H9 (cell line): ENCODE data around the gene TOP1. TPM values are rescaled to one million over a fixed set of nuclear protein-coding genes. Genes with fewer than 3 reads are reported as not detected.

Experiments used
- DNase-seq: peaks from one replicate; pipeline ENCODE4 v3.0.0-alpha.2; 2017
- H2AFZ ChIP-seq: one replicate; pipeline ENCODE4 v1.6.1; 2013; ENCODE audit warnings: mild to moderate bottlenecking, low read length, control low read depth, moderate library complexity
- H2AK5ac ChIP-seq: 2 replicates; pipeline ENCODE4 v1.6.1; 2013; ENCODE audit warnings: low read length, control low read depth, mixed read lengths; ENCODE audit not compliant: insufficient read length
- H2BK120ac ChIP-seq: one replicate; pipeline ENCODE4 v1.6.1; 2013; ENCODE audit warnings: low read depth, mild to moderate bottlenecking, low read length, control low read depth, inconsistent platforms; ENCODE audit not compliant: poor library complexity, severe bottlenecking
- H2BK12ac ChIP-seq: 2 replicates; pipeline ENCODE4 v1.6.1; 2013; ENCODE audit warnings: low read length, control low read depth, mixed read lengths, low read depth; ENCODE audit not compliant: insufficient read length
- H2BK15ac ChIP-seq: 2 replicates; pipeline ENCODE4 v1.6.1; 2013; ENCODE audit warnings: low read depth, low read length, control low read depth
- H2BK20ac ChIP-seq: one replicate; pipeline ENCODE4 v1.6.1; 2013; ENCODE audit warnings: low read depth, mild to moderate bottlenecking, low read length, control low read depth, inconsistent platforms; ENCODE audit not compliant: poor library complexity, severe bottlenecking
- H2BK5ac ChIP-seq: 2 replicates; pipeline ENCODE4 v1.6.1; 2013; ENCODE audit warnings: low read length, control low read depth, mixed read lengths; ENCODE audit not compliant: insufficient read length
- H3K14ac ChIP-seq: 2 replicates; pipeline ENCODE4 v1.6.1; 2013; ENCODE audit warnings: low read length, control low read depth; ENCODE audit not compliant: insufficient read depth
- H3K18ac ChIP-seq: 2 replicates; pipeline ENCODE4 v1.6.1; 2013; ENCODE audit warnings: low read depth, mild to moderate bottlenecking, mixed read lengths, low read length, control low read depth; ENCODE audit not compliant: insufficient read length
- H3K23ac ChIP-seq: 2 replicates; pipeline ENCODE4 v1.6.1; 2013; ENCODE audit warnings: low read length, control low read depth, mixed read lengths, low read depth; ENCODE audit not compliant: insufficient read length
- H3K23me2 ChIP-seq: 2 replicates; pipeline ENCODE4 v1.6.1; 2013; ENCODE audit warnings: low read depth, mild to moderate bottlenecking, mixed read lengths, low read length, control low read depth; ENCODE audit not compliant: insufficient read length, poor library complexity, severe bottlenecking
- H3K27ac ChIP-seq: 2 replicates; pipeline ENCODE4 v1.5.1; 2013; ENCODE audit warnings: low read length, control low read depth, mixed read lengths, low read depth; ENCODE audit not compliant: insufficient read length
- H3K27me3 ChIP-seq: 2 replicates; pipeline ENCODE4 v1.6.1; 2013; ENCODE audit warnings: low read length, control low read depth, inconsistent platforms; ENCODE audit not compliant: insufficient read depth
- H3K4ac ChIP-seq: 2 replicates; pipeline ENCODE4 v1.6.1; 2013; ENCODE audit warnings: low read depth, mild to moderate bottlenecking, control low read depth, inconsistent platforms, low read length, moderate library complexity
- H3K4me1 ChIP-seq: 2 replicates; pipeline ENCODE4 v1.6.1; 2013; ENCODE audit warnings: low read length, control low read depth, inconsistent platforms; ENCODE audit not compliant: insufficient read depth
- H3K4me2 ChIP-seq: 2 replicates; pipeline ENCODE4 v1.6.1; 2013; ENCODE audit warnings: low read length, control low read depth, mixed read lengths; ENCODE audit not compliant: insufficient read length, insufficient read depth
- H3K56ac ChIP-seq: 2 replicates; pipeline ENCODE4 v1.6.1; 2013; ENCODE audit warnings: low read depth, mild to moderate bottlenecking, mixed read lengths, low read length, control low read depth; ENCODE audit not compliant: insufficient read length
- H3K79me1 ChIP-seq: 2 replicates; pipeline ENCODE4 v1.6.1; 2013; ENCODE audit warnings: low read depth, mild to moderate bottlenecking, moderate library complexity, low read length, control low read depth, inconsistent platforms; ENCODE audit not compliant: insufficient read depth, poor library complexity, severe bottlenecking
- H3K79me2 ChIP-seq: 2 replicates; pipeline ENCODE4 v1.6.1; 2013; ENCODE audit warnings: low read length, control low read depth, inconsistent platforms; ENCODE audit not compliant: insufficient read depth
- H3K9ac ChIP-seq: 2 replicates; pipeline ENCODE4 v1.6.1; 2013; ENCODE audit warnings: low read length, control low read depth, mixed read lengths; ENCODE audit not compliant: insufficient read length; ENCODE audit errors: extremely low read depth
- H3K9me3 ChIP-seq: one replicate; pipeline ENCODE4 v1.6.1; 2013; ENCODE audit warnings: low read depth, low read length, inconsistent platforms; ENCODE audit not compliant: control insufficient read depth
- H3T11ph ChIP-seq: one replicate; pipeline ENCODE4 v1.6.1; 2013; ENCODE audit warnings: mild to moderate bottlenecking, low read length, control low read depth, inconsistent platforms
- H4K20me1 ChIP-seq: one replicate; pipeline ENCODE4 v1.6.1; 2013; ENCODE audit not compliant: control insufficient read depth, insufficient read length, insufficient read depth
- H4K5ac ChIP-seq: 2 replicates; pipeline ENCODE4 v1.6.1; 2013; ENCODE audit warnings: low read depth, mild to moderate bottlenecking, mixed read lengths, low read length, control low read depth; ENCODE audit not compliant: insufficient read length
- H4K8ac ChIP-seq: replicated peaks from 2 replicates; pipeline ENCODE4 v1.6.1; 2013; ENCODE audit warnings: low read length, control low read depth, mixed read lengths, low read depth; ENCODE audit not compliant: insufficient read length
- H4K91ac ChIP-seq: 2 replicates; pipeline ENCODE4 v1.6.1; 2013; ENCODE audit warnings: low read depth, mild to moderate bottlenecking, moderate library complexity, mixed read lengths, low read length, control low read depth; ENCODE audit not compliant: insufficient read length
- H3K27ac Mint-ChIP-seq, 3 experiments: 2 replicates in 2 of 3; 3 replicates in 1 of 3; pipeline ENCODE4 v1.8.0; 2020 to 2021; ENCODE audit warnings: mixed read lengths in 3 of 3, mild to moderate bottlenecking in 1 of 3, moderate library complexity in 1 of 3
- H3K27me3 Mint-ChIP-seq: 2 replicates; pipeline ENCODE4 v1.8.0; 2021; ENCODE audit warnings: low read depth, mild to moderate bottlenecking, moderate library complexity, mixed read lengths
- H3K36me3 Mint-ChIP-seq, 3 experiments: 2 replicates in 2 of 3; 3 replicates in 1 of 3; pipeline ENCODE4 v1.8.0; 2020 to 2021; ENCODE audit warnings: low read depth in 3 of 3, mixed read lengths in 3 of 3; ENCODE audit not compliant: insufficient read depth in 1 of 3
- H3K4me1 Mint-ChIP-seq, 2 experiments: 2 replicates each; pipeline ENCODE4 v1.8.0; 2020; ENCODE audit warnings: mixed read lengths in 2 of 2
- H3K4me3 Mint-ChIP-seq, 2 experiments: 2 replicates in 1 of 2; 3 replicates in 1 of 2; pipeline ENCODE4 v1.8.0; 2020 to 2021; ENCODE audit warnings: mild to moderate bottlenecking in 2 of 2, mixed read lengths in 2 of 2, moderate library complexity in 1 of 2
- H3K9me3 Mint-ChIP-seq, 2 experiments: 2 replicates in 1 of 2; 3 replicates in 1 of 2; pipeline ENCODE4 v1.8.0; 2020; ENCODE audit warnings: mild to moderate bottlenecking in 2 of 2, mixed read lengths in 2 of 2, moderate library complexity in 1 of 2
- WGBS: extraction: QIAGEN DNeasy Blood & Tissue Kit; methylation state at CpG from one replicate; pipeline ENCODE4 v1.1.7; 2013; ENCODE audit warnings: missing lambda C conversion rate, low lambda C conversion rate, mixed read lengths; ENCODE audit not compliant: insufficient read length; ENCODE audit errors: extremely low coverage; 5-methylcytosine and 5-hydroxymethylcytosine counted together
- total RNA-seq: library from RNA; stranded (reverse); gene quantifications from 2 replicates; pipeline ENCODE4 v1.2.1, GENCODE V29; 2021
- TF ChIP-seq, protein P1 (sequence below): fragments of 200-600 bp; sonication (generic); conservative IDR thresholded peaks from 3 replicates; pipeline ENCODE4 v1.8.0; 2021; ENCODE audit warnings: antibody characterized with exemption, mild to moderate bottlenecking

Gene TOP1
- total RNA-seq, 1 experiment from 2014 or later, result 96.4 TPM

DNA sequence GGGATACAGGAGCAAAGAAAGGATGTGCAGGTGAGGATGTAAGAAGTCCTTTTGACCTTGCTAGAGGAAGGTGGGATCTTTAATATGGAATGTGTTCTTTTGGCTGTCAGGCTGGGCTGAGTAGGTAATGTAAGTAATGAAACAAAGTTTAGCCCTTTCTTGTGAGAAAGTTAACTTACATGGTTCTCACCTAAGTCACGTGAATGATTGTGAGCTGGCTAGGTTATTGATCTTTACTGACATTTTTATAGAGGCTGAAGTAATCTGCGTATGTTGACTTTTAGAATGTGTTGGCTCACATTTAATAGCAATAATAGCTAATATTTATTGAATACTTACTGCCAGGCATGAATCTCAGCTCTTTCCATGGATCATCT is 2.6 kb downstream of the TOP1 start:
- Histone ChIP-seq H2BK15ac (no peak overlapping the region), H4K20me1 (no peaks in the 10 kb centered on the region), H4K5ac (no peak overlapping the region), H3K9ac (no peak overlapping the region), H2BK5ac (no peak overlapping the region), H3K18ac (no peak overlapping the region), H2AFZ (no peak overlapping the region), H3K4ac (no peak overlapping the region), H3K4me1 (peaks cover 9% of the 10 kb centered on the region), H2AK5ac (no peak overlapping the region), H3K23me2 (peaks cover 13% of the 10 kb centered on the region), H4K8ac (no peak overlapping the region), H4K91ac (no peak overlapping the region), H3K4me2 (peak overlapping the region; percentile 74), H3K9me3 (no peaks in the 10 kb centered on the region), H3K79me2 (peaks cover 31% of the 10 kb centered on the region; the same call in 1 of the 2 replicates), H2BK120ac (no peak overlapping the region), H3K79me1 (peaks cover 6% of the 10 kb centered on the region), H2BK12ac (no peak overlapping the region), H3T11ph (no peak overlapping the region), H3K56ac (no peak overlapping the region), H3K27ac (no peak overlapping the region), H2BK20ac (no peak overlapping the region), H3K14ac (no peak overlapping the region), H3K23ac (no peak overlapping the region), H3K27me3 (peaks cover 9% of the 10 kb centered on the region; the same call in 1 of the 2 replicates)
- no peaks in the 10 kb centered on the region for H3K9me3 Mint-ChIP-seq
- H3K27ac Mint-ChIP-seq, result no peak overlapping the region
- peaks cover 45% of the 10 kb centered on the region for H3K27me3 Mint-ChIP-seq
- WGBS, result no CpG with 5 or more reads among the region's 2 CpGs
- peak overlapping the region; percentile 88 for H3K4me3 Mint-ChIP-seq
- DNase-seq, result no peak
- TF ChIP-seq, protein P1, sequence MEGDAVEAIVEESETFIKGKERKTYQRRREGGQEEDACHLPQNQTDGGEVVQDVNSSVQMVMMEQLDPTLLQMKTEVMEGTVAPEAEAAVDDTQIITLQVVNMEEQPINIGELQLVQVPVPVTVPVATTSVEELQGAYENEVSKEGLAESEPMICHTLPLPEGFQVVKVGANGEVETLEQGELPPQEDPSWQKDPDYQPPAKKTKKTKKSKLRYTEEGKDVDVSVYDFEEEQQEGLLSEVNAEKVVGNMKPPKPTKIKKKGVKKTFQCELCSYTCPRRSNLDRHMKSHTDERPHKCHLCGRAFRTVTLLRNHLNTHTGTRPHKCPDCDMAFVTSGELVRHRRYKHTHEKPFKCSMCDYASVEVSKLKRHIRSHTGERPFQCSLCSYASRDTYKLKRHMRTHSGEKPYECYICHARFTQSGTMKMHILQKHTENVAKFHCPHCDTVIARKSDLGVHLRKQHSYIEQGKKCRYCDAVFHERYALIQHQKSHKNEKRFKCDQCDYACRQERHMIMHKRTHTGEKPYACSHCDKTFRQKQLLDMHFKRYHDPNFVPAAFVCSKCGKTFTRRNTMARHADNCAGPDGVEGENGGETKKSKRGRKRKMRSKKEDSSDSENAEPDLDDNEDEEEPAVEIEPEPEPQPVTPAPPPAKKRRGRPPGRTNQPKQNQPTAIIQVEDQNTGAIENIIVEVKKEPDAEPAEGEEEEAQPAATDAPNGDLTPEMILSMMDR, result no peak
- H3K4me1 Mint-ChIP-seq, result peaks cover 64 to 70% of the 10 kb centered on the region in 2 experiments
- H3K36me3 Mint-ChIP-seq, result peaks cover 27 to 46% (median 42%) of the 10 kb centered on the region in 3 experiments; a peak in 6 of 7 replicates
